Gastrocnemius medialis (tissue), 4 donors: ENCODE data around the gene IFT80. TPM values are rescaled to one million over a fixed set of nuclear protein-coding genes. Genes with fewer than 3 reads are reported as not detected.

Source experiments
- ATAC-seq, 2 donors: fragments of 150-250 bp; one replicate each; pipeline ENCODE4 v1.9.1; 2016
- DNase-seq, 2 donors: peaks; one replicate each; pipeline ENCODE4 v3.0.0-alpha.2; 2019
- H3K27ac ChIP-seq, 4 donors: fragments of 200-600 bp; sonication (generic); 1 replicate in 1 of 4; 2 replicates in 3 of 4; pipeline ENCODE4 v1.5.1; 2016 to 2018; ENCODE audit warnings: mild to moderate bottlenecking in 2 of 4, moderate library complexity in 1 of 4
- H3K27me3 ChIP-seq, 3 donors: fragments of 200-600 bp; sonication (generic) in 2 of 3; 1 replicate in 1 of 3; 2 replicates in 2 of 3; pipeline versions ENCODE4 v1.5.1 to v1.6.0; 2016 to 2019; ENCODE audit warnings: mild to moderate bottlenecking in 1 of 3, moderate library complexity in 1 of 3
- H3K36me3 ChIP-seq, 2 donors: fragments of 200-600 bp; sonication (generic) in 1 of 2; one replicate each; pipeline ENCODE4 v1.5.1; 2017 to 2018
- H3K4me1 ChIP-seq, 2 donors: fragments of 200-600 bp; sonication (generic) in 1 of 2; one replicate each; pipeline ENCODE4 v1.5.1; 2016 to 2017; ENCODE audit warnings: mild to moderate bottlenecking in 2 of 2
- H3K4me3 ChIP-seq, 4 donors: fragments of 200-600 bp; sonication (generic) in 3 of 4; 1 replicate in 1 of 4; 2 replicates in 3 of 4; pipeline ENCODE4 v1.5.1; 2016 to 2019; ENCODE audit warnings: mild to moderate bottlenecking in 2 of 4
- H3K9me3 ChIP-seq, 3 donors: fragments of 200-600 bp; sonication (generic) in 2 of 3; 1 replicate in 1 of 3; 2 replicates in 2 of 3; pipeline ENCODE4 v1.5.1; 2016 to 2019
- POLR2A ChIP-seq, 2 donors: fragments of 450-650 bp; IDR thresholded peaks; one replicate each; pipeline ENCODE4 v1.6.1; 2017; ENCODE audit warnings: antibody characterized with exemption in 2 of 2, mild to moderate bottlenecking in 2 of 2, moderate library complexity in 2 of 2
- in situ Hi-C, 4 donors: fragments of 200-750 bp; cut with MboI; loops; one replicate each; pipeline versions ENCODE4 v1.15.0 to v1.8.0; 2017; ENCODE audit warnings: low sequenced_read_pairs in 4 of 4
- intact Hi-C: fragments of 100-400 bp; cut with DNase I; formaldehyde crosslinking; loops from one replicate; pipeline ENCODE4 v1.15.1; 2023; ENCODE audit warnings: low total_unique reads
- total RNA-seq, 4 donors: library from RNA; depleted of rRNA; stranded (reverse); fragments of >200 nt; gene quantifications; one replicate each; pipeline versions ENCODE4 v1.1.0 to v1.2.3, GENCODE V29; 2016
- TF ChIP-seq, protein P1 (sequence below), 5 experiments: fragments of 450-650 bp in 3 of 5; fragments of 200-600 bp in 2 of 5; sonication (generic) in 2 of 5; IDR thresholded peaks in 4 of 5; conservative IDR thresholded peaks in 1 of 5; 1 replicate in 4 of 5; 2 replicates in 1 of 5; pipeline ENCODE4 v1.5.1; 2016 to 2019; ENCODE audit warnings: antibody characterized with exemption in 5 of 5, mild to moderate bottlenecking in 3 of 5, moderate library complexity in 3 of 5

IFT80 gene
- total RNA-seq, 4 donors from 2014 or later = 3.9 to 7.9 (median 6.0) TPM

DNA sequence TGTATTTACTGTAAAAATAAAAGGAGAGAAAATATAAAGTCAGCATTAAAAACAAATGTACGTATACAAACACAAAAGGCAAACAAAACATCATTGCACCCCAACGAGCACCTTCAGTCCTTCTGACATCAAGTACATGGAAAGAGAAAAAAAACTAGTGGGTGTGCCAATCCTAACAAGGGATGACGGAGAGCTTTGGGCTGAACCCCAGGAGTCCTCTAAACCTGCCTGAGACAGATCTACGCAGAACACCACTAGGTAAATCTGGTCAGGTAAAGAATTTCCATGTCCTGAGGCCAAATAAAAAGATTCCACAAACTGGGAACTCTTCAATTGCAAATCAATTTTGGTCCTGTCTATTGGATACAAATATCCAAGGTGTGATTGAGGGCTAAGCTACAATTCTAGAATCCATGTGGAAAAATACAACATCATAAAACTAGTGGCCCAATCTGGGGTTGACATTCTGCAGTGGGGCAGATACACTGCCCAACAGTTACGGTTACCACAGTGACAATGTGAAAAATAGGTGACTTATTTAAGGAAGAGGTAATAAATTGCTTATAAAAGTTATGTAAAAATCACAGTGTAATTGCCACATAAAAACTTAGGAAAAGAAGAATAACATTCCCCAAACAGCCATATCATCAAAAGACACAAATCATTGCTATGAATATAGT, 14.2 kb downstream of the IFT80 start:
- Histone ChIP-seq H3K27me3 (no peaks in the 10 kb centered on the region), H3K4me3 (no peak overlapping the region), H3K27ac (no peak overlapping the region), H3K9me3 (no peaks in the 10 kb centered on the region), H3K36me3 (no peaks in the 10 kb centered on the region), H3K4me1 (no peaks in the 10 kb centered on the region)
- TF ChIP-seq, protein P1, sequence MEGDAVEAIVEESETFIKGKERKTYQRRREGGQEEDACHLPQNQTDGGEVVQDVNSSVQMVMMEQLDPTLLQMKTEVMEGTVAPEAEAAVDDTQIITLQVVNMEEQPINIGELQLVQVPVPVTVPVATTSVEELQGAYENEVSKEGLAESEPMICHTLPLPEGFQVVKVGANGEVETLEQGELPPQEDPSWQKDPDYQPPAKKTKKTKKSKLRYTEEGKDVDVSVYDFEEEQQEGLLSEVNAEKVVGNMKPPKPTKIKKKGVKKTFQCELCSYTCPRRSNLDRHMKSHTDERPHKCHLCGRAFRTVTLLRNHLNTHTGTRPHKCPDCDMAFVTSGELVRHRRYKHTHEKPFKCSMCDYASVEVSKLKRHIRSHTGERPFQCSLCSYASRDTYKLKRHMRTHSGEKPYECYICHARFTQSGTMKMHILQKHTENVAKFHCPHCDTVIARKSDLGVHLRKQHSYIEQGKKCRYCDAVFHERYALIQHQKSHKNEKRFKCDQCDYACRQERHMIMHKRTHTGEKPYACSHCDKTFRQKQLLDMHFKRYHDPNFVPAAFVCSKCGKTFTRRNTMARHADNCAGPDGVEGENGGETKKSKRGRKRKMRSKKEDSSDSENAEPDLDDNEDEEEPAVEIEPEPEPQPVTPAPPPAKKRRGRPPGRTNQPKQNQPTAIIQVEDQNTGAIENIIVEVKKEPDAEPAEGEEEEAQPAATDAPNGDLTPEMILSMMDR (IDR thresholded peaks at IDR 0.05 in 4 of 5, conservative IDR thresholded peaks at IDR 0.05 in 1 of 5) = no peak
- TF ChIP-seq POLR2A (IDR thresholded peaks at IDR 0.05) = no peak
- in situ Hi-C loops = no loop called here
- no peak for ATAC-seq
- DNase-seq = no peak
- intact Hi-C loops = no loop called here

- in situ Hi-C loops = no loop called here
- TF ChIP-seq POLR2A (IDR thresholded peaks at IDR 0.05) = no peak
- TF ChIP-seq, protein P1 (IDR thresholded peaks at IDR 0.05 in 4 of 5, conservative IDR thresholded peaks at IDR 0.05 in 1 of 5) = no peak
- Histone ChIP-seq H3K27me3 (no peaks in the 10 kb centered on the region), H3K4me1 (no peaks in the 10 kb centered on the region), H3K4me3 (no peak overlapping the region), H3K9me3 (no peaks in the 10 kb centered on the region), H3K27ac (no peak overlapping the region), H3K36me3 (no peaks in the 10 kb centered on the region)
- ATAC-seq (no peak), DNase-seq (no peak)
- intact Hi-C loops = no loop called here
These were observed 17.6 kb downstream of the IFT80 start for GRCh38 chr3:160381470-160381869.

DNA sequence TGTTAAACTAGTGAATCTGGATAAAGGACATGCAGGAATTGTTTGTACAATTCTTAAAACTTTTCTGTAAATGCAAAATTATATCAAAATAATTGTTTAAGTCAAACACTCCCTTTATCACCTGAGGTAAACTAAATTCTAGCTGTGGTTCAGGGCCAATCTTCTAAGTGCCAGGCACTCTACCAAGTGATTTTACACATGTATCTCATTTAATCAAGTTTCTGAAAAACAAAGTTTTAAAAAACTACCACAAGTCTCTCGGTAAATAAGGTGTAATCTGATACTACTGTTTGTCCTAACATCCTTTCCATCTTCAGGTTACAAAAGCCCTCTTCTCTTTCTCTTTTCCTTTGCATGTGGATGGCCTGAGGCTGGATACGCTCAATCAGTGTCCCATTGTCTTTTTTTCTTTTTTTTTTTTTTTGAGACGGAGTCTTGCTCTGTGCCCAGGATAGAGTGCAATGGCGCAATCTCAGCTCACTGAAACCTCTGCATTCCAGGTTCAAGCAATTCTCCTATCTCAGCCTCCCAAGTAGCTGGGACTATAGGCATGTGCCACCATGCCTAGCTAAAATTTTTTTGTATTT, 19.3 kb downstream of the IFT80 start:
- no peaks in the 10 kb centered on the region for H3K36me3 ChIP-seq
- DNase-seq = no peak

DNA sequence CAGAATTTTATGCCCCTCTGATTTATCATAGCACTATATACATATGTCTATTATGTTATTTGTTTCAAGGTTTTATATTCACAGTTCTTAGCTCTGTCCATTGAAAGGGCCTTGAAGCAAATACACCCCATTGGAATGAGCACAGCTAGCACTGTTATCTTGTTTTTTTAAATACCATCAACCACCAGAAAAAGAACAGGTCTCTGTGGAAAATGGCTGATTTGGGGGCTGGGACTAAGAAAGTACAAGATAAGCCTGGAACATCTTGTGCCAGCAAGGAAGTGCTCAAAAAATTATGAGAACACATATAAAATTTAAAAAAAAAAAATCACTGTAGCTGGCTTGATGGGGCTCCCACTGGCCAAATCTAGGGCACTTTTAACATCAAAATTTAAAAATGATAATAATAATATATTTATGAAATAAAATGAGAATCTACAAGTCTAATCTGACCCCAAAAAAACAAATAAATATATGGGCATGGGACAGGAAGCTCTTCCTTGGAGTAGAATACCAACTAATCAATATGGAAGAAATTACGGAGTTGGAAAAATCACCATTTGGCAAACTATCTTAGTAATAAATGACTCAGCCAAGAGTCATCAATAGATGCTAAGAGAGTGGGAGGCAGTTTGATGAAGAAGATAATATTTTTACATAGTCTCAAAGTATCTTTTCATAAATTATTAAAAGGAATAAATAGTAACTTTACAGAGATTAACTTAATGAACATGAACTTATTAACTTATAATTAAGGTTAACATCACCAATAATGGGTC, 20.5 kb downstream of the IFT80 start:
- no peak overlapping the region for H3K4me3 ChIP-seq
- no peaks in the 10 kb centered on the region for H3K9me3 ChIP-seq
- no peak for DNase-seq
- intact Hi-C loops (no loop called here), in situ Hi-C loops (no loop called here)
- TF ChIP-seq POLR2A (IDR thresholded peaks at IDR 0.05) = no peak
- TF ChIP-seq, protein P1 (IDR thresholded peaks at IDR 0.05 in 4 of 5, conservative IDR thresholded peaks at IDR 0.05 in 1 of 5) = no peak
- no peak overlapping the region for H3K27ac ChIP-seq
- no peaks in the 10 kb centered on the region for H3K27me3 ChIP-seq
- no peaks in the 10 kb centered on the region for H3K36me3 ChIP-seq
- no peaks in the 10 kb centered on the region for H3K4me1 ChIP-seq
- ATAC-seq = no peak

More for the DNA sequence above, 19.3 kb downstream of the IFT80 start:
- H3K4me3 ChIP-seq = no peak overlapping the region
- intact Hi-C loops (no loop called here), in situ Hi-C loops (no loop called here)
- no peaks in the 10 kb centered on the region for H3K4me1 ChIP-seq
- TF ChIP-seq, protein P1 (IDR thresholded peaks at IDR 0.05 in 4 of 5, conservative IDR thresholded peaks at IDR 0.05 in 1 of 5) = no peak
- TF ChIP-seq POLR2A (IDR thresholded peaks at IDR 0.05) = no peak
- H3K27me3 ChIP-seq = no peaks in the 10 kb centered on the region
- no peak overlapping the region for H3K27ac ChIP-seq
- ATAC-seq = no peak
- H3K9me3 ChIP-seq = no peaks in the 10 kb centered on the region
